HepG2 (cell line): ENCODE measurements around the gene SLCO2B1. TPM values are rescaled to one million over a fixed set of nuclear protein-coding genes. Genes with fewer than 3 reads are reported as not detected.
A peak's percentile ranks its signal among the peaks of the same experiment; 100 is the strongest.

ENCODE experiments used
- CENPX ChIP-seq: sonication (generic); formaldehyde crosslinking; IDR thresholded peaks from 2 replicates; pipeline ENCODE4 v1.9.0; 2021; ENCODE audit warnings: mild to moderate bottlenecking, missing genetic modification reagents, moderate library complexity
- ESRRA ChIP-seq: sonication (generic); formaldehyde crosslinking; IDR thresholded peaks from 2 replicates; pipeline ENCODE4 v1.5.1; 2020; ENCODE audit warnings: mild to moderate bottlenecking, low read depth, missing genetic modification reagents
- ETV5 ChIP-seq: IDR thresholded peaks from 2 replicates; pipeline ENCODE4 v1.6.1; 2018; ENCODE audit warnings: missing biosample characterization, missing genetic modification reagents, inconsistent platforms, borderline replicate concordance
- FOXO1 ChIP-seq: sonication (generic); formaldehyde crosslinking; IDR thresholded peaks from 2 replicates; pipeline ENCODE4 v1.4.0; 2020; ENCODE audit warnings: missing genetic modification reagents
- HINFP ChIP-seq: sonication (generic); formaldehyde crosslinking; IDR thresholded peaks from 2 replicates; pipeline ENCODE4 v1.4.0; 2020; ENCODE audit warnings: low read depth, mild to moderate bottlenecking, missing genetic modification reagents
- HMGXB4 ChIP-seq, 2 experiments: sonication (generic) in 1 of 2; formaldehyde crosslinking in 1 of 2; IDR thresholded peaks; 2 replicates each; pipeline versions ENCODE4 v1.4.0 to v1.6.1; 2018 to 2020; ENCODE audit warnings: missing genetic modification reagents in 2 of 2, borderline replicate concordance in 1 of 2, low read depth in 1 of 2, mild to moderate bottlenecking in 1 of 2, missing biosample characterization in 1 of 2
- HOXA9 ChIP-seq: sonication (generic); formaldehyde crosslinking; IDR thresholded peaks from 2 replicates; pipeline ENCODE4 v1.8.1; 2022; ENCODE audit warnings: missing genetic modification reagents, mild to moderate bottlenecking, moderate library complexity, borderline replicate concordance
- MYNN ChIP-seq: sonication (generic); formaldehyde crosslinking; IDR thresholded peaks from 2 replicates; pipeline ENCODE4 v1.4.0; 2020; ENCODE audit warnings: mild to moderate bottlenecking, low read depth, missing genetic modification reagents
- ONECUT2 ChIP-seq: sonication (generic); formaldehyde crosslinking; IDR thresholded peaks from 2 replicates; pipeline ENCODE4 v1.4.0; 2020; ENCODE audit warnings: missing genetic modification reagents
- PHF8 ChIP-seq: sonication (generic); formaldehyde crosslinking; IDR thresholded peaks from 2 replicates; pipeline ENCODE4 v1.5.0; 2020; ENCODE audit warnings: missing genetic modification reagents
- PITX1 ChIP-seq: sonication (generic); formaldehyde crosslinking; IDR thresholded peaks from 2 replicates; pipeline ENCODE4 v1.5.1; 2020; ENCODE audit warnings: mild to moderate bottlenecking, missing genetic modification reagents
- RAD21 ChIP-seq: fragments of 450-650 bp; formaldehyde crosslinking; IDR thresholded peaks from 2 replicates; pipeline ENCODE4 v1.5.0; 2020; ENCODE audit warnings: mild to moderate bottlenecking
- RXRB ChIP-seq: IDR thresholded peaks from 2 replicates; pipeline ENCODE4 v1.6.1; 2016; ENCODE audit warnings: borderline replicate concordance, missing genetic modification reagents, missing compliant biosample characterization
- SMC3 ChIP-seq: IDR thresholded peaks from 2 replicates; pipeline ENCODE4 v1.6.1; 2011; ENCODE audit warnings: low read length, improper control_type of control experiment
- STAT5B ChIP-seq: sonication (generic); formaldehyde crosslinking; IDR thresholded peaks from 2 replicates; pipeline ENCODE4 v1.4.0; 2020; ENCODE audit warnings: missing genetic modification reagents
- ZFY ChIP-seq: sonication (generic); formaldehyde crosslinking; IDR thresholded peaks from 2 replicates; pipeline ENCODE4 v1.4.0; 2020; ENCODE audit warnings: missing genetic modification reagents
- ZNF121 ChIP-seq: sonication (generic); formaldehyde crosslinking; IDR thresholded peaks from 2 replicates; pipeline ENCODE4 v1.5.0; 2020; ENCODE audit warnings: mild to moderate bottlenecking, missing genetic modification reagents
- ZNF281 ChIP-seq: sonication (generic); formaldehyde crosslinking; IDR thresholded peaks from 2 replicates; pipeline ENCODE4 v1.4.0; 2020; ENCODE audit warnings: missing genetic modification reagents, borderline replicate concordance
- ZNF503 ChIP-seq: sonication (generic); formaldehyde crosslinking; IDR thresholded peaks from 2 replicates; pipeline ENCODE4 v1.4.0; 2020; ENCODE audit warnings: missing genetic modification reagents
- ZNF788 ChIP-seq: sonication (generic); formaldehyde crosslinking; IDR thresholded peaks from 2 replicates; pipeline ENCODE4 v1.5.0; 2020; ENCODE audit warnings: mild to moderate bottlenecking, missing genetic modification reagents, borderline replicate concordance
- ZSCAN9 ChIP-seq: IDR thresholded peaks from 2 replicates; pipeline ENCODE4 v1.6.1; 2016; ENCODE audit warnings: borderline replicate concordance
- polyA plus RNA-seq, 8 experiments: library from polyadenylated mRNA; depleted of rRNA in 3 of 8; stranded (reverse) in 7 of 8; unstranded in 1 of 8; fragments of >200 nt; fragmentation: Illumina TruSeq in 4 of 8; extraction: Trizol in 4 of 8; gene quantifications; 2 replicates each; pipeline versions ENCODE4 v1.2.1 to v1.2.3, GENCODE V29; 2011 to 2016; ENCODE audit warnings: low read depth in 4 of 8, missing spikeins in 1 of 8, mixed read lengths in 1 of 8; ENCODE audit not compliant: insufficient read depth in 1 of 8
- total RNA-seq, 5 experiments: library from RNA; depleted of rRNA; stranded (reverse); fragments of >200 nt; fragmentation: Illumina TruSeq; extraction: Trizol; gene quantifications; 2 replicates each; pipeline ENCODE4 v1.2.3, GENCODE V29; 2016; ENCODE audit warnings: low read depth in 1 of 5

The SLCO2B1 gene
- total and polyA plus RNA-seq, 2 of the 13 experiments (the other 11 are each of a cell fraction or from before 2014, with no cell fraction given), result 15.3 to 19.8 TPM

GRCh38 chr11:75155570-75156422 lies 4.9 kb downstream of the SLCO2B1 start (continued):
- TF ChIP-seq ZNF281 (CRISPR knock-in tag), result peak; percentile 57; the same call in 1 of the 2 replicates
- TF ChIP-seq ZSCAN9 (CRISPR knock-in tag), result 0 out of 2 replicates have a peak, but pooled peaks have one; percentile 20
- TF ChIP-seq ZNF788, result peak; percentile 16; the same call in 1 of the 2 replicates
- TF ChIP-seq HMGXB4 (CRISPR knock-in tag; IDR thresholded peaks at IDR 0.05; ENCODE audit: borderline replicate concordance in 1 of 2, low read depth in 1 of 2), result no peak
- TF ChIP-seq SMC3, result peak; percentile 10; the same call in 1 of the 2 replicates
- TF ChIP-seq ESRRA (CRISPR knock-in tag), result no peak
- 0 out of 2 replicates have a peak, but pooled peaks have one; percentile 18 for TF ChIP-seq ZNF121 (CRISPR knock-in tag)
- TF ChIP-seq MYNN (CRISPR knock-in tag), result no peak
- TF ChIP-seq ETV5 (CRISPR knock-in tag), result no peak
- TF ChIP-seq PHF8 (CRISPR knock-in tag), result no peak
- no peak for TF ChIP-seq HINFP
- TF ChIP-seq ONECUT2 (CRISPR knock-in tag), result 0 out of 2 replicates have a peak, but pooled peaks have one; percentile 8
- peak; percentile 60; the same call in 1 of the 2 replicates for TF ChIP-seq FOXO1 (CRISPR knock-in tag)
- no peak for TF ChIP-seq RAD21 (CRISPR knock-in tag)
- peak; percentile 87 for TF ChIP-seq RXRB (CRISPR knock-in tag)
- TF ChIP-seq CENPX, result no peak
- peak; percentile 88 for TF ChIP-seq ZNF503
- TF ChIP-seq ZFY, result peak; percentile 31; the same call in 1 of the 2 replicates
- TF ChIP-seq HOXA9, result no peak
- no peak for TF ChIP-seq STAT5B
- peak; percentile 96 for TF ChIP-seq PITX1 (CRISPR knock-in tag)
